Fibroblast of lung (primary cell): Measurements from ENCODE around the gene KAT14. TPM values are rescaled to one million over a fixed set of nuclear protein-coding genes. Genes with fewer than 3 reads are reported as not detected.

Source experiments
- DNase-seq, 2 donors: peaks; one replicate each; pipeline versions ENCODE4 v3.0.0 to v3.0.0-alpha.2; 2010; ENCODE audit warnings: low read depth in 2 of 2
- H2AFZ ChIP-seq: 2 replicates; pipeline ENCODE4 v1.5.1; 2012; ENCODE audit warnings: low read length, control low read depth, inconsistent platforms
- H3K27ac ChIP-seq: 2 replicates; pipeline ENCODE4 v1.5.1; 2011; ENCODE audit warnings: low read length, control low read depth; ENCODE audit not compliant: insufficient read depth
- H3K27me3 ChIP-seq: 2 replicates; pipeline ENCODE4 v1.5.1; 2011; ENCODE audit warnings: mild to moderate bottlenecking, low read length; ENCODE audit not compliant: control insufficient read depth, insufficient read depth
- H3K36me3 ChIP-seq: 2 replicates; pipeline ENCODE4 v1.5.1; 2011; ENCODE audit warnings: low read length; ENCODE audit not compliant: control insufficient read depth, insufficient read depth
- H3K4me1 ChIP-seq: 2 replicates; pipeline ENCODE4 v1.5.1; 2011; ENCODE audit warnings: low read length; ENCODE audit not compliant: control insufficient read depth, insufficient read depth; ENCODE audit errors: extremely low read depth
- H3K4me2 ChIP-seq: 2 replicates; pipeline ENCODE4 v1.5.1; 2011; ENCODE audit warnings: low read length, control low read depth; ENCODE audit not compliant: insufficient read depth; ENCODE audit errors: extremely low read depth
- H3K4me3 ChIP-seq, 4 experiments: fragments of 200-600 bp in 1 of 4; sonication (generic) in 1 of 4; replicated peaks in 1 of 4; 2 replicates each; pipeline ENCODE4 v1.5.1; 2011 to 2016; ENCODE audit warnings: low read length in 4 of 4, low read depth in 3 of 4, mild to moderate bottlenecking in 3 of 4, control low read depth in 2 of 4, inconsistent platforms in 1 of 4, mixed read lengths in 1 of 4; ENCODE audit not compliant: insufficient read depth in 1 of 4; ENCODE audit errors: control extremely low read depth in 1 of 4
- H3K79me2 ChIP-seq: 2 replicates; pipeline ENCODE4 v1.5.1; 2012; ENCODE audit warnings: mild to moderate bottlenecking, low read length, inconsistent platforms; ENCODE audit not compliant: control insufficient read depth, insufficient read depth
- H3K9ac ChIP-seq: 2 replicates; pipeline ENCODE4 v1.5.1; 2011; ENCODE audit warnings: mild to moderate bottlenecking, low read length, control low read depth; ENCODE audit not compliant: insufficient read depth
- H3K9me3 ChIP-seq: 2 replicates; pipeline ENCODE4 v1.5.1; 2012; ENCODE audit warnings: low read depth, low read length; ENCODE audit not compliant: control insufficient read depth, insufficient read depth
- H4K20me1 ChIP-seq: 2 replicates; pipeline ENCODE4 v1.5.1; 2011; ENCODE audit warnings: low read length; ENCODE audit not compliant: control insufficient read depth, insufficient read depth; ENCODE audit errors: extremely low read depth
- CTCF ChIP-seq, 2 donors: IDR thresholded peaks in 1 of 2; conservative IDR thresholded peaks in 1 of 2; 1 replicate in 1 of 2; 2 replicates in 1 of 2; pipeline ENCODE4 v1.5.1; 2011 to 2012; ENCODE audit warnings: low read length in 2 of 2, control low read depth in 1 of 2, inconsistent platforms in 1 of 2, low read depth in 1 of 2, mild to moderate bottlenecking in 1 of 2
- EZH2 ChIP-seq: IDR thresholded peaks from 2 replicates; pipeline ENCODE4 v1.5.1; 2012; ENCODE audit warnings: low read length, control low read depth, mild to moderate bottlenecking; ENCODE audit errors: missing control alignments
- polyA plus RNA-seq, 2 donors: library from polyadenylated mRNA; depleted of rRNA in 1 of 2; stranded (reverse) in 1 of 2; unstranded in 1 of 2; fragments of >200 nt; gene quantifications; 2 replicates each; pipeline ENCODE4 v1.2.1, GENCODE V29; 2011 to 2012; ENCODE audit warnings: missing spikeins in 1 of 2
- total RNA-seq: library from RNA; depleted of rRNA; stranded (reverse); fragments of >200 nt; gene quantifications from 2 replicates; pipeline ENCODE4 v1.2.1, GENCODE V29; 2014

Gene KAT14
- total and polyA plus RNA-seq, 2 donors (not counting 1 experiment from before 2014, with no cell fraction given) = 9.8 to 17.0 TPM

- Histone ChIP-seq H3K9me3 (no peaks in the 10 kb centered on the region), H4K20me1 (no peaks in the 10 kb centered on the region), H2AFZ (no peak overlapping the region), H3K79me2 (no peaks in the 10 kb centered on the region), H3K27me3 (no peaks in the 10 kb centered on the region), H3K27ac (no peak overlapping the region), H3K9ac (no peak overlapping the region), H3K4me1 (no peaks in the 10 kb centered on the region), H3K4me3 (no peak overlapping the region), H3K36me3 (no peaks in the 10 kb centered on the region), H3K4me2 (no peak overlapping the region)
- TF ChIP-seq CTCF (conservative IDR thresholded peaks at IDR 0.05 in 1 of 2, IDR thresholded peaks at IDR 0.05 in 1 of 2; ENCODE audit: low read depth in 1 of 2, low read length in 2 of 2) (no peak), EZH2 (no peak)
- no peak for DNase-seq
Measured at GRCh38 chr20:18213002-18213401, 75.3 kb downstream of the KAT14 start.

GRCh38 chr20:18215566-18215965 lies 77.9 kb downstream of the KAT14 start:
- no peaks in the 10 kb centered on the region for H3K4me1 ChIP-seq
- H3K79me2 ChIP-seq = no peaks in the 10 kb centered on the region
- TF ChIP-seq CTCF (conservative IDR thresholded peaks at IDR 0.05 in 1 of 2, IDR thresholded peaks at IDR 0.05 in 1 of 2; ENCODE audit: low read depth in 1 of 2, low read length in 2 of 2) (no peak), EZH2 (no peak)
- no peak overlapping the region for H2AFZ ChIP-seq
- no peak overlapping the region for H3K27ac ChIP-seq
- H3K9ac ChIP-seq = no peak overlapping the region
- H4K20me1 ChIP-seq = no peaks in the 10 kb centered on the region
- no peak overlapping the region for H3K4me2 ChIP-seq
- no peaks in the 10 kb centered on the region for H3K9me3 ChIP-seq
- H3K36me3 ChIP-seq = no peaks in the 10 kb centered on the region
- no peak overlapping the region for H3K4me3 ChIP-seq
- no peak for DNase-seq
- H3K27me3 ChIP-seq = no peaks in the 10 kb centered on the region

GRCh38 chr20:18218280-18218679 lies 80.6 kb downstream of the KAT14 start:
- Histone ChIP-seq H2AFZ (no peak overlapping the region), H3K9me3 (no peaks in the 10 kb centered on the region), H4K20me1 (no peaks in the 10 kb centered on the region), H3K4me2 (no peak overlapping the region), H3K27me3 (no peaks in the 10 kb centered on the region), H3K79me2 (no peaks in the 10 kb centered on the region), H3K4me1 (no peaks in the 10 kb centered on the region), H3K36me3 (no peaks in the 10 kb centered on the region), H3K4me3 (no peak overlapping the region), H3K9ac (no peak overlapping the region), H3K27ac (no peak overlapping the region)
- DNase-seq = no peak
- TF ChIP-seq CTCF (conservative IDR thresholded peaks at IDR 0.05 in 1 of 2, IDR thresholded peaks at IDR 0.05 in 1 of 2; ENCODE audit: low read depth in 1 of 2, low read length in 2 of 2) (no peak), EZH2 (no peak)
